NB4 (cell line): ENCODE measurements around the gene STX12.

Experiments used
- DNase-seq: peaks from one replicate; pipeline ENCODE4 v3.0.0; 2010; ENCODE audit warnings: low read depth
- H3K4me3 ChIP-seq: one replicate; pipeline ENCODE4 v1.5.1; 2011; ENCODE audit warnings: mild to moderate bottlenecking, low read depth, low read length, moderate library complexity
- MYC ChIP-seq: IDR thresholded peaks from 2 replicates; pipeline ENCODE4 v1.6.1; 2011; ENCODE audit warnings: low read depth, low read length
- POLR2A ChIP-seq: IDR thresholded peaks from 2 replicates; pipeline ENCODE4 v1.6.1; 2011; ENCODE audit warnings: mild to moderate bottlenecking; ENCODE audit not compliant: insufficient read length; ENCODE audit errors: extremely low read depth
- TF ChIP-seq, protein P1 (sequence below): IDR thresholded peaks from one replicate; pipeline ENCODE4 v1.5.1; 2012; ENCODE audit warnings: low read depth, low read length
- TF ChIP-seq, protein P2 (sequence below): IDR thresholded peaks from 2 replicates; pipeline ENCODE4 v1.6.1; 2011; ENCODE audit warnings: low read depth, low read length

Gene STX12

DNA sequence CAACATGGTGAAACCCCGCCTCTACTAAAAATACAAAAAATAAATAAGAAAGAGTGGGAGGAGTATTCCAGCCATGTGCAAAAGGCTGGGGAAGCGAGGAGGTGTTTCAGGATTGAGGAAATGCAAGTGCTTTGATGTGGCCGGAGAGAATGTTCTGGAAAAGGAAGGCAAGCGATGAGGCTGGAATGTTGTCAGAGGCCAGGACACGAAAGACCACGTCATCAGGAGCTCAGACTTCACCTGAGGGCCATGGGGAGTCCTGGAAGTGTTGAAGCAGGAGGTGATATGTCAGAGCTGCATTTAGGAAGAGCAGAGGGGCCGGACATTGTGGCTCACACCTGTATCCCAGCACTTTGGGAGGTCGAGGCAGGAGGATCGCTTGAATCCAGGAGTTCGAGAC, 88.4 kb downstream of the STX12 start:
- no peak overlapping the region for H3K4me3 ChIP-seq
- DNase-seq, result no peak
- TF ChIP-seq, protein P1, sequence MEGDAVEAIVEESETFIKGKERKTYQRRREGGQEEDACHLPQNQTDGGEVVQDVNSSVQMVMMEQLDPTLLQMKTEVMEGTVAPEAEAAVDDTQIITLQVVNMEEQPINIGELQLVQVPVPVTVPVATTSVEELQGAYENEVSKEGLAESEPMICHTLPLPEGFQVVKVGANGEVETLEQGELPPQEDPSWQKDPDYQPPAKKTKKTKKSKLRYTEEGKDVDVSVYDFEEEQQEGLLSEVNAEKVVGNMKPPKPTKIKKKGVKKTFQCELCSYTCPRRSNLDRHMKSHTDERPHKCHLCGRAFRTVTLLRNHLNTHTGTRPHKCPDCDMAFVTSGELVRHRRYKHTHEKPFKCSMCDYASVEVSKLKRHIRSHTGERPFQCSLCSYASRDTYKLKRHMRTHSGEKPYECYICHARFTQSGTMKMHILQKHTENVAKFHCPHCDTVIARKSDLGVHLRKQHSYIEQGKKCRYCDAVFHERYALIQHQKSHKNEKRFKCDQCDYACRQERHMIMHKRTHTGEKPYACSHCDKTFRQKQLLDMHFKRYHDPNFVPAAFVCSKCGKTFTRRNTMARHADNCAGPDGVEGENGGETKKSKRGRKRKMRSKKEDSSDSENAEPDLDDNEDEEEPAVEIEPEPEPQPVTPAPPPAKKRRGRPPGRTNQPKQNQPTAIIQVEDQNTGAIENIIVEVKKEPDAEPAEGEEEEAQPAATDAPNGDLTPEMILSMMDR, result no peak
- no peak for TF ChIP-seq POLR2A
- TF ChIP-seq, protein P2, sequence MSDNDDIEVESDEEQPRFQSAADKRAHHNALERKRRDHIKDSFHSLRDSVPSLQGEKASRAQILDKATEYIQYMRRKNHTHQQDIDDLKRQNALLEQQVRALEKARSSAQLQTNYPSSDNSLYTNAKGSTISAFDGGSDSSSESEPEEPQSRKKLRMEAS, result no peak
- no peak for TF ChIP-seq MYC

DNA sequence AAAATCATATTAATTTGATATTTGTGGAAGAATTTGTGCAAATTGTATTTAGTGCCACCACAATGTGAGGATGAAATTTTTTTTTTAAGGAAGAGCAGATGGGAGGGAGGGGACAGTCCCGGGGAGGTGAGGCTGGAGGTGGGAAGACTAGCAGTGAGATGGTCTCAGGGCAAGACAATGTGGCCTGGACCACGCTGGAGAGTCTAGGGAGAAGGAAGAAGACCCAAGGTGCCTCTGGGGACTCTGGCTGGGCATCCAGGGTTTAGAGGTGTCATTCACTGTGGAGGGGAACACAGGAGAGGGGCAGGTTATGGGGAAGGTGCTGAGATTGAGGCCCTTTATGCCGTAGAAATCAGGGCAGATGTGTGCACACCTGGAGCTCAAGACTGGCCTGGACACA, 89.0 kb downstream of the STX12 start:
- TF ChIP-seq, protein P1, result no peak
- TF ChIP-seq POLR2A, result no peak
- no peak for TF ChIP-seq MYC
- TF ChIP-seq, protein P2, result no peak
- DNase-seq, result no peak

DNA sequence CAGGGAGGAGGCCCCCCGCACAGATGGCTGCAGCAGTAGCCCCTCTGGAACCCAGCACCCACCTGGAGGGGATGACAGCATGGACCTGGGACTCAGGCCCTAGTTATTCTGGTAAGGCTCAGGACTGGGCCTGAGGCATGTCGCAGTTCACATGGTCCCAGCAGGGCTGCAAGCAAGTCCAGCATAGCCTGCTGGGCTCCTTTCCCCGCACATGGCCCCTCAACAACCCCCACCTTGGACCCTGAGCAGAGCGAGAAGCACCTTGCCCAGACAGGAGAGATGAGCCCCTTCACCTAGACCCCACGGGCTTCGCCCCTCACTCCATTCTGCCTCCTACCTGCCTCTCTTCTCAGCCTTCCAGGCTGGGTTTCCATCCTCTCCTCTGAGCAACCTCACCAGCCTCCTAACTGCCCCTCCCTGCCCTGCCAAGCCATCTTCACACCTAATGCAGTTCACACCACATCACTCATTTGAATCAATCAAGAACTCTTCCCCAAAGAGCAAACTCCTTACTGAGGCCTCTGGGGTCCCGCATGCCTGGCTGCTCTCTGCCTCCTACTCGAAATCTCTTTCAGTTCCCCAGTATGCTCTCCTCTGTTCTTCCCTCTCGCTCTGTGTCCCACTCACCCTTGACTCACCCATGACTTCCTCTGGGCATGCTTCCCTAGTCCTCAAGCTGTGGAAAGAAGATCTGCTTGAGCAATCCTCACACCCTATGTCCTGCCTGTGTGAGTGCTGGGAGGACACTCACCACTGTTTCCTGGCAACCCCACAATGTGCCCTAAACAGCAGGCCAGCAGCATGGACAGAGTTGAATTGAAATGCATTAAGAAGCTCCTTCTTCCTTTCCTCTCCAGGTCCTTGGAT, 89.9 kb downstream of the STX12 start:
- TF ChIP-seq, protein P2, result peak; percentile 53; the same call in 1 of the 2 replicates
- no peak for TF ChIP-seq POLR2A
- H3K4me3 ChIP-seq, result no peak overlapping the region
- DNase-seq, result peak; percentile 95

More for the DNA sequence above, 89.0 kb downstream of the STX12 start:
- no peak overlapping the region for H3K4me3 ChIP-seq

DNA sequence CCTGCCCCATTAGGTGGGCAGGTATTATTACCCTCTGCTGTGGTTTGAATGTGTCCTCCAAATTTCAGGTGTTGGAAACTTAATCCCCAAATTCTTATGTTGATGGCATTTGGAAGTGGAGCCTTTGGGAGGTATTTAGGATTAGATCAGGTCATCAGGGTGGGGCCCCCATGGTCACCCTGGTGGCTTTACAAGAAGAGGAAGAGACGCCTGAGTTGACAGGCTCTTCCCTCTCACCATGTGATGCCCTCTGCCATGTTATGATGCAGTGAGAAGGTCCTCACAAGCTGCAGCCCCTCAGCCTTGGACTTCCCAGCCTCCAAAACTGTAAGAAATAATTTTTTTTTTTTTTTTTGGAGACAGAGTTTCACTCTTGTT, 90.5 kb downstream of the STX12 start:
- DNase-seq, result peak; percentile 57
- H3K4me3 ChIP-seq, result no peak overlapping the region
- TF ChIP-seq POLR2A (no peak), MYC (no peak)
- TF ChIP-seq, protein P2, result no peak
- TF ChIP-seq, protein P1, result no peak

DNA sequence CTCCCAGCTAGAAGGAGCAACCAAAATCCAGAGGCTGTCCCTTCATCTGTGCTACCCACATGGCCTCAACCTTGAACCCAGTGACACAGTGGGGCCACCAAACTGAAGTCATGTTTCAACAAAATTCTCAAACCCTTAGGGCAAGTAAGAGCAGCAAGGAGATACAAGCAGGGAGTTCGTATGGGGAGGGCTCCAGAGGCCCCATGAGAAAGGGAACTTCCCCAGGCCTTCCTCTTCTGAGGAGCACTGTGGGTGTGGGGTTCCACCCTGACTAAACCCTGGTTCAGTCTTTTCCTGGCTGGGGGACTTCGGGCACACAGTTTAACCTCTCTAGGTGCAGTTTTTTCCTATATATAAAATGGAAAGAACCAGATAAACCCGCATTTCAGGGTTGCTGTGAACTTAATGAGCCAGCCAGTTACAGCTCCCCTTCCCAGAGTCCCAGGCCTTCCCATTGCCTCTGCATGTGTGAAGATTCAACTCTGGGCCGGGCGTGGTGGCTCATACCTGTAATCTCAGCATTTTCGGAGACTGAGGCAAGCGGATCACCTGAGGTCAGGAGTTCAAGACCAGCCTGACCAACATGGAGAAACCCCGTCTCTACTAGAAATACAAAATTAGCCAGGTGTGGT, 91.4 kb downstream of the STX12 start:
- TF ChIP-seq POLR2A (no peak), MYC (peak; percentile 25; the same call in 1 of the 2 replicates)
- peak; percentile 75 for DNase-seq
- H3K4me3 ChIP-seq, result no peak overlapping the region

DNA sequence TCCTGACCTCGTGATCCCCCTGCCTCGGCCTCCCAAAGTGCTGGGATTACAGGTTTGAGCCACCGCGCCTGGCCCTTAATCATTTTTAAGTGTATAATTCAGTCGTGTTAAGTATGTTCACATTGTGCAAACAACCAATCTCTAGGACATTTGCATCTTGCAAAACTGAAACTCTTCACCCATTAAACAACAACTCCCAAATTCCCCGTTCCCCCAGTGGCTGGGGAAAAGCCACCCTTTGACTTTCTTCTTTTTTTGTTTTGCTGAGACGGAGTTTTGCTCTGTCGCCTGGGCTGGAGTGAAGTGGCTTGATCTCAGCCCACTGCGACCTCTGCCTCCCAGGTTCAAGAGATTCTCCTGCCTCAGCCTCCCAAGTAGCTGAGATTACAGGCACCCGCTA, 92.8 kb downstream of the STX12 start:
- H3K4me3 ChIP-seq, result no peak overlapping the region
- no peak for TF ChIP-seq POLR2A
- DNase-seq, result no peak

DNA sequence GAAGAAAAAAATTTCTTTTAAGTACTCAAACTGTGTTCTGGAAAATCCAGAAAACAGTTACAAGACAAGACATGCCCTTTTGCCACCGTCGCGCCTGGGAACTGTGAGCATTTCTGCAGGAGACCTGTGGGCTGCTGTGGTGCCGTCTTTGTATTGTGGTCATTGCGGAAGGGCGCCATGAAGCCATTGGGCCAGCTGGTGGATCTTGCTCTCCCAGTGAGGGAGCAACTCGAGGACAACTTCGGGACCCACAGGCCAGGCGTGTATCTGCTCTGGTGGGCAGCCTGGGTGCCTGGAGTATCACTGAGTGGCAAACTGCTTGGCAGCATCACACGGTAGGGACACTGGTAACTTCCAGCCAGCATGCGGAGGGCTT, 95.5 kb downstream of the STX12 start:
- TF ChIP-seq MYC (no peak), POLR2A (no peak)
- TF ChIP-seq, protein P2, result no peak
- TF ChIP-seq, protein P1, result no peak
- H3K4me3 ChIP-seq, result no peak overlapping the region
- DNase-seq, result no peak
